Naive thymus-derived CD4-positive, alpha-beta T cell (primary cell): ENCODE data around the gene PTPRF. TPM values are rescaled to one million over a fixed set of nuclear protein-coding genes. Genes with fewer than 3 reads are reported as not detected.

ENCODE experiments used
- ATAC-seq: fragments of 150-1000 bp; cut with Tn5 transposase; 2 replicates; pipeline ENCODE4 v1.10.0; 2021; ENCODE audit warnings: mild to moderate bottlenecking, moderate library complexity
- CTCF ChIA-PET: fragments of 350-600 bp; sonication (Branson Sonifier 250); formaldehyde crosslinking; loops from one replicate; lab custom pipeline; 2021; ENCODE audit warnings: antibody characterized with exemption; lab: Charles Lee
- POLR2A ChIA-PET: fragments of 350-600 bp; sonication (Branson Sonifier 250); formaldehyde crosslinking; loops from one replicate; lab custom pipeline; 2021; ENCODE audit warnings: antibody characterized with exemption, inconsistent platforms; lab: Charles Lee
- DNase-seq, 9 donors: peaks; one replicate each; pipeline versions ENCODE4 v3.0.0 to v3.0.0-alpha.2; 2020 to 2022; ENCODE audit warnings: mixed read lengths in 1 of 9
- H3K27ac ChIP-seq: one replicate; pipeline ENCODE4 v1.7.0; 2013; ENCODE audit warnings: mild to moderate bottlenecking, low read depth, low read length, moderate library complexity
- H3K27me3 ChIP-seq, 2 donors: one replicate each; pipeline ENCODE4 v1.7.0; 2013; ENCODE audit warnings: low read length in 2 of 2, mild to moderate bottlenecking in 2 of 2, moderate library complexity in 2 of 2; ENCODE audit not compliant: control insufficient read depth in 2 of 2, insufficient read depth in 2 of 2
- H3K36me3 ChIP-seq, 3 experiments: 1 replicate in 2 of 3; 2 replicates in 1 of 3; pipeline ENCODE4 v1.7.0; 2013; ENCODE audit warnings: low read length in 3 of 3, mild to moderate bottlenecking in 3 of 3, moderate library complexity in 1 of 3; ENCODE audit not compliant: insufficient read depth in 3 of 3, control insufficient read depth in 2 of 3
- H3K4me1 ChIP-seq, 2 donors: one replicate each; pipeline ENCODE4 v1.7.0; 2013; ENCODE audit warnings: low read length in 2 of 2, mild to moderate bottlenecking in 2 of 2, moderate library complexity in 1 of 2; ENCODE audit not compliant: control insufficient read depth in 2 of 2, insufficient read depth in 2 of 2
- H3K4me3 ChIP-seq: 2 replicates; pipeline ENCODE4 v1.7.0; 2013; ENCODE audit warnings: mild to moderate bottlenecking, low read length
- H3K9me3 ChIP-seq, 3 experiments: 1 replicate in 2 of 3; 2 replicates in 1 of 3; pipeline ENCODE4 v1.7.0; 2013; ENCODE audit warnings: low read length in 3 of 3; ENCODE audit not compliant: control insufficient read depth in 2 of 3
- H3K27ac Mint-ChIP-seq, 9 donors: one replicate each; pipeline ENCODE4 v1.8.0; 2020 to 2022; ENCODE audit warnings: mixed read lengths in 9 of 9, mild to moderate bottlenecking in 8 of 9, moderate library complexity in 5 of 9, inconsistent platforms in 2 of 9
- H3K27me3 Mint-ChIP-seq, 5 donors: one replicate each; pipeline ENCODE4 v1.8.0; 2021 to 2022; ENCODE audit warnings: mixed read lengths in 5 of 5, mild to moderate bottlenecking in 1 of 5
- H3K36me3 Mint-ChIP-seq, 5 donors: one replicate each; pipeline ENCODE4 v1.8.0; 2020 to 2022; ENCODE audit warnings: mixed read lengths in 5 of 5, mild to moderate bottlenecking in 3 of 5, inconsistent platforms in 1 of 5
- H3K4me1 Mint-ChIP-seq, 7 donors: one replicate each; pipeline ENCODE4 v1.8.0; 2020 to 2022; ENCODE audit warnings: mixed read lengths in 7 of 7, mild to moderate bottlenecking in 3 of 7, inconsistent platforms in 1 of 7
- H3K4me3 Mint-ChIP-seq, 10 donors: one replicate each; pipeline ENCODE4 v1.8.0; 2020 to 2022; ENCODE audit warnings: mild to moderate bottlenecking in 10 of 10, mixed read lengths in 10 of 10, moderate library complexity in 6 of 10, inconsistent platforms in 2 of 10
- H3K9me3 Mint-ChIP-seq, 11 donors: one replicate each; pipeline ENCODE4 v1.8.0; 2020 to 2022; ENCODE audit warnings: mixed read lengths in 11 of 11, mild to moderate bottlenecking in 4 of 11, inconsistent platforms in 1 of 11, moderate library complexity in 1 of 11
- intact Hi-C, 2 donors: fragments of 100-400 bp; cut with micrococcal nuclease; formaldehyde crosslinking; loops; one replicate each; pipeline ENCODE4 v1.15.1; 2023
- polyA plus RNA-seq, 2 donors: library from polyadenylated mRNA; unstranded; fragments of 300-500 nt; fragmentation: Illumina TruSeq; gene quantifications; one replicate each; pipeline ENCODE4 v1.2.3, GENCODE V29; 2021
- total RNA-seq, 6 experiments: library from RNA in 5 of 6; stranded (reverse) in 5 of 6; gene quantifications; 1 replicate in 5 of 6; 2 replicates in 1 of 6; pipeline ENCODE4 v1.2.3 and lab custom pipeline; 2021 to 2026

PTPRF gene
- total RNA-seq (1 to 10 TPM in 2 of 5 experiments, under 1 TPM in 1, not detected in 2; 0.49 to 2.3 (median 1.8) TPM), polyA plus RNA-seq (not detected), total RNA-seq (lab: John Stamatoyannopoulos, UW) (0.94 reads per million)

DNA sequence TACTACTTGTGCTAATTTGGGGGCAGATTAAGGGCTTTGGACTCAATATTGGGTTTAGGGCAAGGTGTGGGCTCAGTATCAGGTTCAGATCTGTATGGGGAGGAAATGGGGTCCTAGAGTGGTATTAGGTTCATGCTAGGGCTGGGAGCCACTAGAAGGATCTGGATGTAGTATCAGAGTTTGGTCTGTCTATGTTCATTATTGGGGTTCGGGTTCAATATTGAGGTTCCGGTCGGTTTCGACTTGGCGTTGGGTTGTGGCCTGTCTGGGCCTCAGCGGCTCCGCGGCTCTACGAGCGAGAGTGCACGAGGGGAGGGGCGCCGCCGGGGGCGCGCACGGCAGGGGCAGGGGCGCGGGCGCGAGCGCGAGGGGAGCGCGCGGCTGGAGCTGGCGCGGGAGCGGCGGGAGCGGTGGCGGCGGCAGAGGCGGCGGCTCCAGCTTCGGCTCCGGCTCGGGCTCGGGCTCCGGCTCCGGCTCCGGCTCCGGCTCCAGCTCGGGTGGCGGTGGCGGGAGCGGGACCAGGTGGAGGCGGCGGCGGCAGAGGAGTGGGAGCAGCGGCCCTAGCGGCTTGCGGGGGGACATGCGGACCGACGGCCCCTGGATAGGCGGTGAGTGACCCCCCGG, at the start of gene PTPRF:
PTPRF (plus strand) TSS at position 401 of the 624 bp plus-strand sequence. CDS start 14,193 bp downstream, outside the sequence.
- Mint-ChIP-seq H3K4me3 (peak within 1 kb of the TSS; percentile 86 to 100 (median 90)), H3K9me3 (peaks cover 0 to 3% (median 0%) of the 10 kb centered on the region in 11 donors), H3K27ac (peak within 1 kb of the TSS in 2 of 9 donors; percentile 37 to 84), H3K27me3 (peaks cover 33 to 50% (median 49%) of the 10 kb centered on the region in 5 donors), H3K36me3 (peaks cover 0 to 4% (median 0%) of the 10 kb centered on the region in 5 donors), H3K4me1 (peaks cover 16 to 27% (median 22%) of the 10 kb centered on the region in 7 donors)
- ChIA-PET CTCF (interaction anchor here (0.9 to 1.2 kb wide), 4 partner anchors 10 to 517 kb away, joined by 3 to 5 read pairs (median 4); no protein-coding TSS in a partner anchor), POLR2A (no interaction called here)
- H3K36me3 ChIP-seq: no peaks in the 10 kb centered on the region
- H3K4me1 ChIP-seq: peaks cover 0 to 3% of the 10 kb centered on the region in 2 donors
- no peak within 1 kb of the TSS for H3K4me3 ChIP-seq
- H3K9me3 ChIP-seq: no peaks in the 10 kb centered on the region
- no peak within 1 kb of the TSS for H3K27ac ChIP-seq
- peaks cover 8 to 9% of the 10 kb centered on the region in 2 donors for H3K27me3 ChIP-seq
- DNase-seq (peak in 6 of 9 donors; percentile 14 to 59 (median 24)), ATAC-seq (peak; percentile 30)
- intact Hi-C loops: loop anchor here in 1 of 2 donors (2.0 to 5.0 kb wide), 2 partner anchors 34 to 303 kb away; no protein-coding TSS in a partner anchor

DNA sequence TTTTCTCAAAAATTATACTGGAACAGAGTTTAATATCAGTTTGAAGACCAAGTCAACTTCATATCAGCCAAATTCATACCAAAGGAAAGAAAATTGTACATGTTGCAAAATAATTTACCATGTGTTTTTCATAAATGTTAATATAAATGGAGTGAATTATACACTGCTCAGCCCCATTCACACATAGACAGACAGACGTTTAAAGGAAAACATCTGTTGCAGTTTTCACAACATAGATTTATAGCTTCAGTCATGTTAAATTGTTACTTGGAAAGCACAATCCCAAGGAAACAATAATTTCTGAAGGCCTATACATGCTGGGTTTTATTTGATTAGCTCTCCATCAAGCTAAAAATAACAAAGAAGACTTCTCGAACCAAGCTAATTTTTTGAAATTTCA, 49.2 kb upstream of the PTPRF start:
- ChIA-PET CTCF (no interaction called here), POLR2A (no interaction called here)
- Mint-ChIP-seq H3K27ac (no peak overlapping the region), H3K9me3 (peaks cover 0 to 5% (median 0%) of the 10 kb centered on the region in 11 donors), H3K27me3 (peaks cover 0 to 29% (median 6%) of the 10 kb centered on the region in 5 donors), H3K4me1 (peaks cover 0 to 7% (median 2%) of the 10 kb centered on the region in 7 donors), H3K4me3 (no peak overlapping the region), H3K36me3 (peaks cover 0 to 12% (median 0%) of the 10 kb centered on the region in 5 donors)
- H3K27me3 ChIP-seq: no peaks in the 10 kb centered on the region
- DNase-seq (no peak), ATAC-seq (no peak)
- no peaks in the 10 kb centered on the region for H3K9me3 ChIP-seq
- intact Hi-C loops: no loop called here
- no peaks in the 10 kb centered on the region for H3K36me3 ChIP-seq
- no peak overlapping the region for H3K27ac ChIP-seq
- H3K4me3 ChIP-seq: no peak overlapping the region
- no peaks in the 10 kb centered on the region for H3K4me1 ChIP-seq

DNA sequence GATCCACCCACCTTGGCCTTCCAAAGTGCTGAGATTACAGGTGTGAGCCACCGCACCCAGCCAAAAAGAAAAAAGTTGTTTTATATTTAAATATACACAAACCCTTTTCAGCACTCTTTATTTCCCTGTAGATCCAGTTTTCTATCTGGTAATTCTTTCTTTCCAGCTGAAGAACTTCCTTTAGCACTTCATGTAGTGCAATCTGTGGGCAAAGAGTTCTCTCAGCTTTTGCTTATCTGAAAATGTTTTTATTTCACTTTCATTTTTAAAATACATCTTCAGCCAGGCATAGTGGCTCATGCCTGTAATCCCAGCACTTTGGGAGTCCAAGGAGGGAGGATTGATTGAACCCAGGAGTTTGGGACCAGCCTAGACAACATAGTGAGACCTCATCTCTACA, 48.5 kb upstream of the PTPRF start:
- peaks cover 0 to 10% (median 3%) of the 10 kb centered on the region in 11 donors for H3K9me3 Mint-ChIP-seq
- H3K36me3 Mint-ChIP-seq: peaks cover 0 to 12% (median 2%) of the 10 kb centered on the region in 5 donors
- peaks cover 0 to 7% (median 2%) of the 10 kb centered on the region in 7 donors for H3K4me1 Mint-ChIP-seq
- no peaks in the 10 kb centered on the region for H3K36me3 ChIP-seq
- ATAC-seq (no peak), DNase-seq (no peak)
- intact Hi-C loops: no loop called here
- no peak overlapping the region for H3K27ac ChIP-seq
- POLR2A ChIA-PET: no interaction called here
- peaks cover 0 to 22% (median 5%) of the 10 kb centered on the region in 5 donors for H3K27me3 Mint-ChIP-seq
- no peak overlapping the region for H3K4me3 ChIP-seq
- no peaks in the 10 kb centered on the region for H3K4me1 ChIP-seq
- peak overlapping the region in 2 of 10 donors; percentile 4 to 30 for H3K4me3 Mint-ChIP-seq
- no peaks in the 10 kb centered on the region for H3K27me3 ChIP-seq
- no peaks in the 10 kb centered on the region for H3K9me3 ChIP-seq
- peak overlapping the region in 1 of 9 donors; percentile 49 for H3K27ac Mint-ChIP-seq
- CTCF ChIA-PET: no interaction called here

DNA sequence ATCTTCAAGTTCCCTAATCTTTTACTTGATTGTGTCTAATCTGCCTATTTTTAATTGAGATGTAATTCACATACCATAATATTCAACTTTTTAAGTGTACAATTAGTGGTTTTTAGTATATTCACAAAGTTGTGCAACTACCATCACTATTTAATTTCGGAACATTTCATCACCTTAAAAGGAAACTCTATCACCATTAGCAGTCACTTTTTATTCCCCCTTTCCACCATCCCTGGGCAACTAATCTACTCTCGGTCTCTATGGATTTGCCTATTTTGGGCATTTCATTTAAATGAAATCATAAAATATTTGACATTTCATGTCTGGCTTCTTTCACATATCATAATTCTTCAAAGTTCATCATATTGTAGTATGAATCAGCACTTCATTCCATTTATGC, 46.3 kb upstream of the PTPRF start:
- DNase-seq: no peak
- Histone ChIP-seq H3K27me3 (no peaks in the 10 kb centered on the region), H3K4me3 (no peak overlapping the region), H3K27ac (no peak overlapping the region), H3K9me3 (peaks cover 0 to 12% (median 7%) of the 10 kb centered on the region in 3 experiments), H3K4me1 (no peaks in the 10 kb centered on the region), H3K36me3 (no peaks in the 10 kb centered on the region)
- Mint-ChIP-seq H3K4me3 (no peak overlapping the region), H3K9me3 (peaks cover 3 to 27% (median 20%) of the 10 kb centered on the region in 11 donors), H3K27ac (no peak overlapping the region), H3K27me3 (peaks cover 0 to 12% (median 3%) of the 10 kb centered on the region in 5 donors), H3K4me1 (peaks cover 0 to 7% (median 2%) of the 10 kb centered on the region in 7 donors), H3K36me3 (peaks cover 4 to 18% (median 8%) of the 10 kb centered on the region in 5 donors)
- no peak for ATAC-seq
- intact Hi-C loops: no loop called here
- ChIA-PET POLR2A (no interaction called here), CTCF (no interaction called here)

DNA sequence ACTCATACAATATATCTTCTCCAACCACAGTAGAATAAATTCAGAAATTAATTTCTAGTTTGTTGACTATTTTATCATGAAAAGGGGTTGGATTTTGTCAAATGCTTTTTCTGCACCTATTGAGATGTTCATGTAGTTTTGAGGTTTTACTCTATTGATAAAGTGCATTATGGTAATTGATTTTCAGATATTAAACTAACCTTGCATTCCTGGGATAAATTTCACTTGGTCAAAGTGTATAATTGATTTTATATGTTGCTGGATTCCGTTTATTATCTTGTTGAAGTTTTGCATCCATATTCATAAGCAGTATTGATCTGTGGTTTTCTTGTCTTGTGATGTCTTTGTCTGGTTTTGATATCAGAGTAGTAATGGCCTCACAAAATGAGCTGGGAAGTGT, 42.5 kb upstream of the PTPRF start:
- ATAC-seq (no peak), DNase-seq (no peak)
- no peak overlapping the region for H3K27ac ChIP-seq
- no peak overlapping the region for H3K4me3 ChIP-seq
- Mint-ChIP-seq H3K4me1 (no peaks in the 10 kb centered on the region), H3K9me3 (peaks cover 9 to 62% (median 33%) of the 10 kb centered on the region in 11 donors), H3K4me3 (no peak overlapping the region), H3K36me3 (peaks cover 4 to 23% (median 8%) of the 10 kb centered on the region in 5 donors), H3K27me3 (peaks cover 0 to 8% (median 4%) of the 10 kb centered on the region in 5 donors), H3K27ac (no peak overlapping the region)
- H3K36me3 ChIP-seq: no peaks in the 10 kb centered on the region
- intact Hi-C loops: no loop called here
- ChIA-PET POLR2A (no interaction called here), CTCF (no interaction called here)
- H3K27me3 ChIP-seq: no peaks in the 10 kb centered on the region
- H3K9me3 ChIP-seq: peaks cover 0 to 24% (median 7%) of the 10 kb centered on the region in 3 experiments
- no peaks in the 10 kb centered on the region for H3K4me1 ChIP-seq

DNA sequence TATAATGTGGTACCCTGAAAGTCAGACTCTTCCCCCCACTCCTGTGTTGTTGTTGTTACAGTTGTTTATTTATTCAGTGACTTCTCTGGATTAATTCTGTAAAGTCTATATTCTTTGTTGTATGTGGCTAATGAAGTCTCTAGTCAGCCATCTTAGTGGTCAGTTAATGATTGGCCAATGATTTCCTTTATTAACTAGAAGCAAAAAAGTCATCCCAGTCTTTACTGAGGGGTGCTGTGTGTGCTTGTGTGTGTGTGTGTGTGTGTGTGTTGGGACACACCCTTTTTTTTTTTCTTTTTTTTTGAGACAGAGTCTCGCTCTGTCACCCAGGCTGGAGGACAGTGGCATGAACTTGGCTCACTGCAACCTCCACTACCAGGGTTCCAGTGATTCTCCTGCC, 39.6 kb upstream of the PTPRF start:
- POLR2A ChIA-PET: no interaction called here
- peaks cover 9 to 62% (median 33%) of the 10 kb centered on the region in 11 donors for H3K9me3 Mint-ChIP-seq
- H3K4me3 ChIP-seq: no peak overlapping the region
- no peak overlapping the region for H3K27ac Mint-ChIP-seq
- CTCF ChIA-PET: no interaction called here
- intact Hi-C loops: no loop called here
- ATAC-seq (no peak), DNase-seq (no peak)
- H3K4me1 Mint-ChIP-seq: no peaks in the 10 kb centered on the region
- peaks cover 0 to 21% (median 4%) of the 10 kb centered on the region in 5 donors for H3K27me3 Mint-ChIP-seq
- peak overlapping the region in 1 of 10 donors; percentile 47 for H3K4me3 Mint-ChIP-seq
- no peak overlapping the region for H3K27ac ChIP-seq
- H3K27me3 ChIP-seq: no peaks in the 10 kb centered on the region
- H3K4me1 ChIP-seq: no peaks in the 10 kb centered on the region
- H3K36me3 Mint-ChIP-seq: peaks cover 4 to 23% (median 8%) of the 10 kb centered on the region in 5 donors
- H3K9me3 ChIP-seq: peaks cover 0 to 24% (median 7%) of the 10 kb centered on the region in 3 experiments
- no peaks in the 10 kb centered on the region for H3K36me3 ChIP-seq
